SK-N-SH (cell line): Measurements from ENCODE around the gene ARHGAP10. TPM values are rescaled to one million over a fixed set of nuclear protein-coding genes. Genes with fewer than 3 reads are reported as not detected.

ENCODE experiments used
- CTCF ChIA-PET: fragments of 300-600, 350-600 bp; formaldehyde crosslinking; extraction: SDS; loops from one replicate; lab custom pipeline; 2021; lab: Yijun Ruan, JAX
- POLR2A ChIA-PET: fragments of 350-600 bp; sonication (Branson Sonifier 250); formaldehyde crosslinking; extraction: SDS; loops from one replicate; lab custom pipeline; 2020; ENCODE audit warnings: antibody characterized with exemption, inconsistent platforms; lab: Yijun Ruan, JAX
- DNase-seq: peaks from one replicate; pipeline ENCODE4 v3.0.0; 2012
- H2AFZ ChIP-seq: fragments of 200-600 bp; sonication (generic); 2 replicates; pipeline ENCODE4 v1.8.1; 2016; ENCODE audit warnings: antibody characterized with exemption, mild to moderate bottlenecking, low read depth
- H3F3A ChIP-seq: fragments of 200-600 bp; sonication (generic); replicated peaks from 2 replicates; pipeline ENCODE3; 2016; ENCODE audit warnings: antibody characterized with exemption, mild to moderate bottlenecking; ENCODE audit not compliant: insufficient read depth
- H3K27ac ChIP-seq, 2 experiments: fragments of 200-500 bp in 1 of 2; fragments of 200-600 bp in 1 of 2; sonication (Bioruptor generic) in 1 of 2; sonication (generic), shearing (Covaris generic) in 1 of 2; 2 replicates each; pipeline versions ENCODE4 v1.5.1 to v1.6.1; 2014 to 2016; ENCODE audit warnings: low read depth in 2 of 2, inconsistent platforms in 1 of 2, low read length in 1 of 2, mild to moderate bottlenecking in 1 of 2, mixed read lengths in 1 of 2
- H3K27me3 ChIP-seq: fragments of 200-600 bp; sonication (generic), shearing (Covaris generic); 2 replicates; pipeline ENCODE4 v1.6.1; 2016; ENCODE audit warnings: mixed run types; ENCODE audit not compliant: insufficient read depth
- H3K36me3 ChIP-seq, 2 experiments: fragments of 200-500 bp in 1 of 2; fragments of 200-600 bp in 1 of 2; sonication (Bioruptor generic) in 1 of 2; sonication (generic) in 1 of 2; replicated peaks in 1 of 2; 2 replicates each; pipeline versions ENCODE3 to v1.5.1; 2014 to 2016; ENCODE audit warnings: low read length in 1 of 2, mild to moderate bottlenecking in 1 of 2; ENCODE audit not compliant: insufficient read depth in 2 of 2, control insufficient read depth in 1 of 2
- H3K4me1 ChIP-seq, 2 experiments: fragments of 200-500 bp in 1 of 2; fragments of 200-600 bp in 1 of 2; sonication (Bioruptor generic) in 1 of 2; sonication (generic), shearing (Covaris generic) in 1 of 2; 2 replicates each; pipeline versions ENCODE4 v1.5.1 to v1.6.1; 2014 to 2016; ENCODE audit warnings: low read depth in 1 of 2, low read length in 1 of 2, mixed run types in 1 of 2; ENCODE audit not compliant: insufficient read depth in 2 of 2, control insufficient read depth in 1 of 2
- H3K4me2 ChIP-seq: fragments of 200-600 bp; sonication (generic), shearing (Covaris generic); 2 replicates; pipeline ENCODE4 v1.6.1; 2017; ENCODE audit warnings: mixed run types
- H3K4me3 ChIP-seq, 2 experiments: fragments of 200-500 bp in 1 of 2; fragments of 200-600 bp in 1 of 2; sonication (Bioruptor generic) in 1 of 2; sonication (generic), shearing (Covaris generic) in 1 of 2; 2 replicates each; pipeline versions ENCODE4 v1.5.1 to v1.8.1; 2014 to 2016; ENCODE audit warnings: low read depth in 2 of 2, inconsistent platforms in 1 of 2, low read length in 1 of 2, mild to moderate bottlenecking in 1 of 2, mixed read lengths in 1 of 2, moderate library complexity in 1 of 2
- H3K79me2 ChIP-seq: fragments of 200-600 bp; sonication (generic); 2 replicates; pipeline ENCODE4 v1.8.1; 2017; ENCODE audit warnings: mild to moderate bottlenecking; ENCODE audit not compliant: insufficient read depth
- H3K9ac ChIP-seq: fragments of 200-600 bp; sonication (generic); 2 replicates; pipeline ENCODE4 v1.6.1; 2017; ENCODE audit warnings: mixed run types
- H3K9me2 ChIP-seq: fragments of 200-600 bp; sonication (generic); 2 replicates; pipeline ENCODE4 v1.6.1; 2017; ENCODE audit warnings: mixed run types
- H3K9me3 ChIP-seq: fragments of 200-600 bp; sonication (generic); 2 replicates; pipeline ENCODE4 v1.6.1; 2017; ENCODE audit warnings: mixed run types, mild to moderate bottlenecking, moderate library complexity
- H4K20me1 ChIP-seq: fragments of 200-600 bp; sonication (generic); 2 replicates; pipeline ENCODE4 v1.6.1; 2017; ENCODE audit warnings: mild to moderate bottlenecking, mixed run types; ENCODE audit not compliant: insufficient read depth
- ELF1 ChIP-seq: IDR thresholded peaks from 2 replicates; pipeline ENCODE4 v1.4.0; 2012
- EP300 ChIP-seq, 2 experiments: IDR thresholded peaks; 2 replicates each; pipeline versions ENCODE4 v1.4.0 to v1.6.1; 2012; ENCODE audit warnings: borderline replicate concordance in 1 of 2, low read depth in 1 of 2, low read length in 1 of 2
- EZH2phosphoT487 ChIP-seq: fragments of 200-600 bp; sonication (generic); IDR thresholded peaks from 2 replicates; pipeline ENCODE4 v1.6.1; 2017; ENCODE audit warnings: low read depth, mixed run types, mild to moderate bottlenecking, antibody characterized with exemption, moderate library complexity, borderline replicate concordance
- FOSL2 ChIP-seq: IDR thresholded peaks from 2 replicates; pipeline ENCODE4 v1.4.0; 2012; ENCODE audit warnings: low read depth, mild to moderate bottlenecking, moderate library complexity, borderline replicate concordance
- FOXJ3 ChIP-seq: sonication (generic); formaldehyde crosslinking; IDR thresholded peaks from 2 replicates; pipeline ENCODE4 v1.5.1; 2020; ENCODE audit warnings: mild to moderate bottlenecking, missing genetic modification reagents
- FOXM1 ChIP-seq: IDR thresholded peaks from 2 replicates; pipeline ENCODE4 v1.4.0; 2012; ENCODE audit warnings: low read depth, mild to moderate bottlenecking
- GABPA ChIP-seq: IDR thresholded peaks from 2 replicates; pipeline ENCODE4 v1.4.0; 2012; ENCODE audit warnings: low read depth, mild to moderate bottlenecking
- MAX ChIP-seq: IDR thresholded peaks from 2 replicates; pipeline ENCODE4 v1.4.0; 2012; ENCODE audit warnings: low read depth
- NRF1 ChIP-seq: IDR thresholded peaks from 2 replicates; pipeline ENCODE4 v1.6.1; 2012; ENCODE audit warnings: low read depth, mild to moderate bottlenecking, low read length
- PBX3 ChIP-seq: IDR thresholded peaks from 2 replicates; pipeline ENCODE4; 2012
- REST ChIP-seq: IDR thresholded peaks from 2 replicates; pipeline ENCODE4 v1.6.1; 2012; ENCODE audit warnings: mild to moderate bottlenecking, low read depth, low read length, moderate library complexity
- SIN3A ChIP-seq: IDR thresholded peaks from 2 replicates; pipeline ENCODE4 v1.6.1; 2012; ENCODE audit warnings: low read depth, mild to moderate bottlenecking, low read length, moderate library complexity, borderline replicate concordance
- SMC3 ChIP-seq: IDR thresholded peaks from 2 replicates; pipeline ENCODE4 v1.6.1; 2012; ENCODE audit warnings: low read depth, low read length, improper control_type of control experiment
- TCF12 ChIP-seq: IDR thresholded peaks from 2 replicates; pipeline ENCODE4 v1.4.0; 2012
- TEAD4 ChIP-seq: IDR thresholded peaks from 2 replicates; pipeline ENCODE4 v1.4.0; 2012; ENCODE audit warnings: mild to moderate bottlenecking, borderline replicate concordance; ENCODE audit not compliant: insufficient read depth
- USF2 ChIP-seq: fragments of 150-350 bp; IDR thresholded peaks from 2 replicates; pipeline ENCODE4 v1.6.1; 2017; ENCODE audit warnings: antibody characterized with exemption, low read length, low read depth, borderline replicate concordance
- YY1 ChIP-seq: IDR thresholded peaks from 2 replicates; pipeline ENCODE4 v1.4.0; 2012; ENCODE audit warnings: low read depth, mild to moderate bottlenecking
- ZBTB33 ChIP-seq: IDR thresholded peaks from 2 replicates; pipeline ENCODE4 v1.4.0; 2012; ENCODE audit warnings: low read depth, borderline replicate concordance
- WGBS: methylation state at CpG from one replicate; pipeline ENCODE4 v1.1.6; 2017; ENCODE audit warnings: low lambda C conversion rate; 5-methylcytosine and 5-hydroxymethylcytosine counted together
- polyA plus RNA-seq, 3 experiments: library from polyadenylated mRNA; depleted of rRNA; stranded (reverse); fragments of >200 nt; gene quantifications; 2 replicates each; pipeline ENCODE4 v1.2.3, GENCODE V29; 2012

ARHGAP10 gene
- polyA plus RNA-seq, 1 of the 3 experiments (the other 2 are of a cell fraction), result 15.1 TPM

GRCh38 chr4:148061795-148062194 is 329.9 kb downstream of the ARHGAP10 start:
- POLR2A ChIA-PET, result no interaction called here
- no peak overlapping the region for H2AFZ ChIP-seq
- H3K36me3 ChIP-seq, result peaks cover 3 to 22% of the 10 kb centered on the region in 2 experiments
- H3K27me3 ChIP-seq, result no peaks in the 10 kb centered on the region
- no peaks in the 10 kb centered on the region for H4K20me1 ChIP-seq
- H3K4me2 ChIP-seq, result no peak overlapping the region
- H3K79me2 ChIP-seq, result no peaks in the 10 kb centered on the region
- H3K27ac ChIP-seq, result no peak overlapping the region
- 75% methylated on average over 8 of the region's 8 CpGs for WGBS
- no peak overlapping the region for H3K4me3 ChIP-seq
- peaks cover 0 to 11% of the 10 kb centered on the region in 2 experiments; a peak in 1 of 4 replicates for H3K4me1 ChIP-seq
- TF ChIP-seq YY1, result no peak
- TF ChIP-seq MAX, result no peak
- TF ChIP-seq, all 33 proteins: peak for 0
- CTCF ChIA-PET, result no interaction called here
- Histone ChIP-seq H3F3A (no peaks in the 10 kb centered on the region), H3K9me2 (no peaks in the 10 kb centered on the region), H3K9me3 (no peaks in the 10 kb centered on the region), H3K9ac (no peak overlapping the region)
- no peak for DNase-seq

- Histone ChIP-seq H3K9me2 (no peaks in the 10 kb centered on the region), H3K4me1 (peaks cover 0 to 15% of the 10 kb centered on the region in 2 experiments; a peak in 2 of 4 replicates), H3F3A (no peaks in the 10 kb centered on the region), H3K4me2 (no peak overlapping the region), H3K27me3 (no peaks in the 10 kb centered on the region), H3K4me3 (no peak overlapping the region), H2AFZ (no peak overlapping the region), H3K9ac (no peak overlapping the region), H4K20me1 (0 out of 2 replicates have a peak, but pooled peaks cover 5% of the 10 kb centered on the region)
- no peak for DNase-seq
- 96% methylated on average over 10 of the region's 10 CpGs for whole genome bisulfite sequencing
- POLR2A ChIA-PET, result no interaction called here
- TF ChIP-seq FOXM1, result no peak
- no peak for TF ChIP-seq EZH2phosphoT487
- TF ChIP-seq EP300 (IDR thresholded peaks at IDR 0.05; ENCODE audit: borderline replicate concordance in 1 of 2, low read depth in 1 of 2, low read length in 1 of 2), result no peak
- TF ChIP-seq NRF1, result no peak
- TF ChIP-seq PBX3, result no peak
- no peak for TF ChIP-seq TCF12
- no peak for TF ChIP-seq ELF1
- TF ChIP-seq FOXJ3 (CRISPR knock-in tag), result no peak
- no peak for TF ChIP-seq TEAD4
- no peak for TF ChIP-seq SIN3A
- no peak for TF ChIP-seq GABPA
- no peak for TF ChIP-seq SMC3
- no peak for TF ChIP-seq REST
- TF ChIP-seq USF2, result no peak
- no peak for TF ChIP-seq MAX
- TF ChIP-seq ZBTB33, result no peak
- TF ChIP-seq FOSL2, result no peak
- TF ChIP-seq, all 33 proteins: peak for 0
- Histone ChIP-seq H3K27ac (no peak overlapping the region), H3K36me3 (peaks cover 3 to 22% of the 10 kb centered on the region in 2 experiments), H3K9me3 (no peaks in the 10 kb centered on the region), H3K79me2 (no peaks in the 10 kb centered on the region)
- CTCF ChIA-PET, result no interaction called here
Observed at GRCh38 chr4:148062301-148062950, 330.5 kb downstream of the ARHGAP10 start.
